Activated T-cell treated with anti-CD3 and anti-CD28 coated beads, Interleukin-2, amount 50 U/mL, for 1 hour (primary cell): ENCODE data around the gene HINT3.
"Not testable (repeated sequence)": the region's sequence is repeated elsewhere in the genome, so short reads cannot be mapped to it uniquely, and the experiment has no call there.

Experiments used
- DNase-seq: peaks from one replicate; pipeline ENCODE4 v3.0.0-alpha.2; 2020

HINT3 gene

DNA sequence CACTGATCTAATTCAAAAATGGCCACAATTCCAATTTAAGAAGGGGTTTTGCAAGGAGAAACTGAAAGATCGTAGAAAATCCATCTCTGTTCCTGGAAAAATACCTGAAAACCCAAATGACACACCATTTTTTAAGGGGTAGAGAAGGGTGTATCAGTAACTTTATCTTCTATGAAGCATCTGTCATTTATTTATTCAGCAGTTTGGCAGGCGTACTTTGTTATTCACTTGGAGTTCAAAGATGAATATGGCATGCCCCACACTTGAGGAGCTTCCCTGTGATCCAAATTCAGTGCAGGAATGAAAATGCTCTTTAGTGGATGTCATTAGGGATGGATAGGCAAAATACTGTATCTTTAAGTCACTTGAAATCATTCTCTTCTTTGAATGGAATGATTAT lies 7.2 kb downstream of the HINT3 start:
- no peak for DNase-seq

DNA sequence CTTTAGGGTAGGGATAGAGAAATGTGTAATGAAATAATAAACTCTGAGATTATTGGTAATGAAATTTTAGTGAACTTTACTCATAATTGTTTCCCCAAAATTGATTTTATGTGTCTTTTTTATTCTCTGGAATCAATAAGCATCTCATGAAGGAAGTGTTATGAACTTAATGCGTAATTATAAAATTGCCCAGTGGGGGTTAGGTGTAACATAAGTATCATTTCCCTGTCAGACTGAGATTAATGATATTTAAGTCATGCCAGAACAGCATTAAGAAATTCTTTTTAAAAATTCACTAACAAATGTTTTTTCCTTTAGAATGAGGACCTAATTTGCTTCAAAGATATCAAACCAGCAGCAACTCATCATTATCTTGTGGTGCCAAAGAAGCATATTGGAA lies 10.0 kb downstream of the HINT3 start:
- DNase-seq: no peak

DNA sequence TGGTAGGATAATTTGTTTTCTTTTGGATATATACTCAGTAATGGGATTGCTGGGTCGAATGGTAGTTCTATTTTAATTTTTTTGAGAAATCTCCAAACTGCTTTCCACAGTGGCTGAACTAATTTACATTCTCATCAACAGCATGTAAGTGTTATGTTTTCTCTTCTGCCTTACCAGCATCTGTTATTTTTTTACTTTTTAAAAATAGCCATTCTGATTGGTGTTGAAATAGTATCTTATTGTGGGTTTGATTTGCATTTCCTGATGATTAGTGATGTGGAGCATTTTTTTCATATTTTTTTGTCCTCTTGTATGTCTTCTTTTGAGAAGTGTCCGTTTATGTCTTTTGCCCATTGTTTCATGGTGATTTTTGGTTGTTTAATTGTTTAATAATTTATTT lies 11.9 kb downstream of the HINT3 start:
- no peak for DNase-seq

DNA sequence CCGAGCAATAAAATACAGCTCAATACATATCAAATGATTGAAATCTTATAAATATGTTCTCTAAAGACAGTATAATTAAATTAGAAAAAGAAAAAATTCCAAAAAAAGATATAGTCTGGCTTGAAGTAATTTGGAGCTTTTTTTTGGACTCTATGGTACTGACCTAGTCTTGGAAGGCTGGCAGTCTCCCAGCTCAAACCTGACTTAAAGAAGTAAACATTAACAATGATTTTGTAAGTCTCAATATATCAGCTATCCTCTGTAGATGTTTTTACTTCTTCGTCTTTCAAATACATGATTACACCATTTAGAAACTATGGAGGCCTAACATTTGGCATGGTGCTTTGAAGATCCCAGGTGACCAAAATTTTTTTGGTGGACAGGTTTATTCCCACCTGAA lies 14.2 kb downstream of the HINT3 start:
- no peak for DNase-seq

DNA sequence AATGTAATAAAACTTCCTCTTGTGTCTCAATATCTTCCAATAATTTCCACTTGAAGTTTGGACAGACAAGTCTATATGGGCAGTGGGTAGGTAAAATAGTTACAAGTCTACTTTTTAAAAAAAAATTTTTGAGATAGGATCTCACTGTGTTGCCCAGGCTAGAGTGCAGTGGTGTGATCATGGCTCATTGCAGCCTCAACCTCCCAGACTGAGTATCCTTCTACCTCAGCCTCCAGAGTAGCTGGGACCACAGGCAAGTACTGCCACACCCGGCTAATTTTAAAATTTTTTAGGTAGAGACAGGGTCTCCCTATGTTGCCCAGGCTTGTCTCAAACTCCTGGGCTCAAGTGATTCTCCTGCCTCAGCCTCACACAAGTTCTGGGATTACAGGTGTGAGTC lies 15.9 kb downstream of the HINT3 start:
- DNase-seq: not testable (repeated sequence)

DNA sequence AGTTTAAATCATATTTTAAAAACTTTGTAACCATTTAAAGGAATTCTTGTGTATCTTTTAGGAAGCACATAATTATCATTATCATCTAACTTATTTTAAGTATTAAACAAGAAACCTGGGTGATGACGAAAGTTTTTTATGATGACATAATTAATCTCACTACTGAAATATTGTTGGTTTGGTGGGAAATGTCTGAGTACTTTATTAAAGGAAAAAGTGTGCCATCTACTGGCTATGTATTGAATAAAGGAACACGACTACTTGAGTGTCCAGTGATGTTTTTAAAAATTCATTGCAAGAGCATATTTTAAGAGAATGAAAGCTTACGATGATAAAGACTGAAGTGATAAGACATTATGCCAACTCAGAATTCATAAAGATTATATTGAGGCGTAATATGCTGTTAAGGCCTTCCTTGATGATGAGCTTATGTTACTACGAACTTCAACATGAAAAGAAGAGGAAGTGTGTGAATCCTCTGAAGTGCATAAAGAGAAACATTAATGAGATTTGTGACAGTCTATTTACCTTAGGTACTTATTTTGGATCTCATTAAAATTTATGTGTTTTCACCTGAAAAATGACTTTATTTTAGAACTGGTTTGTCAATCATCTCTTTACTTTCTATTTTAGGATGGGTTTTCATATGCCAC lies 17.8 kb downstream of the HINT3 start:
- no peak for DNase-seq

DNA sequence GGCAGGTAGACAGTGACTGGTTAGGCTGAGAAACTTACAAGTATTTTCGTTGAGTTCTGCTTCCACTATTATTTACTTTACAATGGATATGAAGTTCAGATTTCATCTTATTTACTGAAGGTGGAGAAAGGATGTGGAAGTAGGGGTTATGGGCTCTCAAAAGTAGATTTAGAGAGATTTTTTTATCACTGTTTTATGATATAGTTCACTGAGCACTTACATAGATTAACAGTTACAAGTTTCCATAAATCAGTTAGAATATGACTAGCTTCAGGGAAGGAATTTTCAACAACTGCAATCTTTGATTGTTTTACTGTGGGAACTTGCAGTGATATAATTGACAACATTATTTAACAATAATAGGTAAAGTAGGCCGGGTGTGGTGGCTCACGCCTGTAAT lies 22.5 kb downstream of the HINT3 start:
- DNase-seq: no peak

DNA sequence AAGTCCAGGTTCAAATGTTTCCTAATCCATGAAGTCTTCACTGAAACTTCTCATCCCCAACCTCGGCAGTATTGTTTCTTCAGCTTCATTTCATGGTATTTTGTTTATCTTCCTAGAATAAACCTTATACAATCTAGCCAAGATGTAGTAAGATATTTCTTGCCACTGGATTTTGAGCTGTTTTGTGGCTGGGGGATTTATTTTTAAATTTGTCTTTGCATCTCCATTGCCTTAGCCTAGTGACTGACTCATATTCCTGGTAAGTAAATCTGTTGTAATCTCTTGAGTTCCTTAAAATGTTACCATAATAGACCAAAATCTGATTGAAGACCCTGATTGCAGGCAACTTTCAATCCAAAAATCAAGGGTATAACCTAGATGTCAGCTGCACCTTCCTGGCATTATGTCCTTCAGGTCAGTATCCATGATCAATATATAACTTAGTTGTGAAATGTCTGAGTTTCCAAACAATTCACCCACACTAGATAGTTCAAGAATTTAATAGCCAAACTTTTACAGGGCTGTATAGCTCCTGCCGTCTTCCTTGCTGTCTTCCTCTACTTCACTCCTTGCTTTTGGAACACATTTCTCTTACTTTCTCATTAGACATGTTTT lies 25.1 kb downstream of the HINT3 start:
- no peak for DNase-seq

DNA sequence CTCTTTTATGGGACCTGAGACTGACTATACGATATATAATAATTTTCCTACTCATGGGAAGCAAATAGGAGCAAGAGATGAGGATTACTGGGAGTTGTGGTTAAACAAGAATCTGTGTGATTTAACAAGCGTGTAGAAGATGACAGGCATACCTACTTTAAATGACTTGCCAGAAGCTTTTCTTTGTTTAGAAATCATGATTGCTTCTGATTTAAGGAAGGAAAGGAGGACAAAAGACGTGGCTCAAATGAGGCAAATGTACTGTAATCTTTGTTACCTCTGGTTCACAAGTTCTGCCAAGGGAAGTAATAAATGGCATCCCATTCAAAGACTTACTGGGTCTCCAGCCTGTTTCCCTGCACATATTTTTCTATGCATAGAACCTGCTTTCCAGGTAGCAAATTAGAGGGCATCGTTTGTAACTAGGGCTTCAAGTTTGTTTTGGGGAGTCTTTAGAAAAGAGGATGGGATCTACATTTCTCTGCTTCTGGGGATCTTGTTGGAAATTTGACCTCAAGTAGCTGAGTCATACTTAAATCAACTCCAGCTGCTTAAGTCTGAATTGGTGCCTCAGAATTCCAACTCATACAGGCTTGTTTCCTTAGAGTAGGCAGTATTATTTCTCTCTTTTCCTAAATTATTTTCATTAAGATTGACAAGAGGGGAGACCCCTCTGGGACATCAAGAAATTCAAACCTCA lies 26.8 kb downstream of the HINT3 start:
- DNase-seq: no peak

DNA sequence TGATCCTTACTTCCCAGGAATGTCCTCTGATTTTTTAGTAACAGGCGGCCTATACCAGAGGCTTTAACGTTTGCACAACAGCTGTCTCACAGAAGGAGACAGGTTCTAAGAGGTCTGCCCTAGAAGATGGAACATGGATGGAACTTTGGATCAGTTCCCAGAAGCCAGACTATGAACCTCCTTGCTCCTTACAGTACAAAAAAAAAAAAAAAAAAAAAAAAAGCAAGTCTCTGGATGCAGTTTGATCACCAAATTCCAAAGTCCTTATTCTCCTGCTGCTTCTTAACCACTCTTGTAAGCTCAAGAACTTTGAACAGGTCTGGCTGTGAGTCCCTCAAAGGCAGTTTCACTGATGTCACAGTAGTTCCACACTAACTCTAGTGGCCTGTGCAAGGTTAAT lies 27.7 kb downstream of the HINT3 start:
- no peak for DNase-seq

DNA sequence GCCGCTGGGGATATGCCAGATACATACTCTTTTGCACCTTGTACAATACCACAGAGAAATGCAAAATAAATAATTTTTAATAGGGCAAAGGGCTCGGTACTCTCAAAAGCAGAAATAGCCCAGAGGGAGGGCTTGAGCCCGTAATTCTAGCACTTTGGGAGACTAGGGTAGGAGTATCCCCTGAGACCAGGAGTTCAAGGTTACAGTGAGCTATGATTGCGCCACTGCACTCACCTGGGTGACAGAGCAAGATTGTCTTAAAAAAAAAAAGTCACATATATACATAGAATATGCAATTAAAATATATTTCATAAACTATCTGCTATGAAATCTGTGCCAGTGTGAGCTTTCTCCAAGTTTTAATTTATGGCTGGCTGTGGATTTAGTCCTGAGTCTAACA lies 29.0 kb downstream of the HINT3 start:
- DNase-seq: no peak

DNA sequence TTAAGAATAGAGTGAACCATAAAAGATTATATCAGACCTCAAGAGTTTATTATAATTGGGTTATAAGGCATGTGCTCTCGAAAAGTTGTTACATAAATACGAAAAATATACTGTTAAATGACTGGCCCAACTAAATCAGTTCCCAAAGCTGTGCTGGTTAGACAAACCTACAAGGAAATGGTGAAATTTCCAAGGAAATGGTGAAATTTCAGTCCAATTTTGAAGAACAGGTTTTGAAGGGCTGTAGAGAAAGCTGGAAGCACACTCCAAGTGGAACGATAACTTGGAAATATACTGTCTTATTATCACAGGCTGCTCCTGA lies 29.4 kb downstream of the HINT3 start:
- no peak for DNase-seq

DNA sequence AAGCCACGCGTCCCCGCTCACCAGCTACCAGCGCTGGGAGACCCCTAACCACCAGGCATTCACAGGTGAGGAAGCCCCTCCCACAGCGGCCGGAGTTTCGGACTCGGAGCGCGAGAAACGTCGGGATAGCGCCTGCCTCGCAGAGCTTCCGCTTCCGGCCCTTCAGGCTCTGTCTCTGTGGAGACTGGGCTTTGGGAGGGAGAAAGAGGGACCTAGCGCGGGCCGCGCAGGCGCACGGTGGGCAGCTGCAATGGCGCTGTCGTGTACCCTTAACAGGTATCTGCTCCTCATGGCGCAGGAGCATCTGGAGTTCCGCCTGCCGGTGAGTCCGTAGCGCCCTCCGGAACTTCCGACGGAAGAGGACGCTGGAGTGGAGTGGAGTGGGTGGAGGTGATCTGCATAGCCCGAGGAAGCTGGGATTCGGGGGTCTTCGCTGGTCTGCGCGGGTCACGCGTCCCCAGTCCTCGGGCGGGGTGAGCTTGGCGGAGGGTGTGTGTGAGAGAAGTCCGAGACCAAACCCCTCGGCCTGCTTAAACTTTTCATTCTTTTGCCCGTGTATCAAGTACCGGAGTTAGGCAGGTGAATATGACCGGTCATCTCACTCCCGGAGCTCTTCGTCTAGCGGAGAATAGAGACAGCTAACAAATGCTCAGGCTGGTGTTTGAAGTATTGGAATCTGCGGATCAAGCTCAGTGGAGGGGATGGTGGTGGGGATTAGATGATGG lies 29.9 kb downstream of the HINT3 start, which contains the start of gene TRMT11:
Gene TRMT11 (plus strand): TSS at position 240 of the 725 bp plus-strand sequence. CDS start 11 bp downstream, at position 251.
- DNase-seq: peak; percentile 80

DNA sequence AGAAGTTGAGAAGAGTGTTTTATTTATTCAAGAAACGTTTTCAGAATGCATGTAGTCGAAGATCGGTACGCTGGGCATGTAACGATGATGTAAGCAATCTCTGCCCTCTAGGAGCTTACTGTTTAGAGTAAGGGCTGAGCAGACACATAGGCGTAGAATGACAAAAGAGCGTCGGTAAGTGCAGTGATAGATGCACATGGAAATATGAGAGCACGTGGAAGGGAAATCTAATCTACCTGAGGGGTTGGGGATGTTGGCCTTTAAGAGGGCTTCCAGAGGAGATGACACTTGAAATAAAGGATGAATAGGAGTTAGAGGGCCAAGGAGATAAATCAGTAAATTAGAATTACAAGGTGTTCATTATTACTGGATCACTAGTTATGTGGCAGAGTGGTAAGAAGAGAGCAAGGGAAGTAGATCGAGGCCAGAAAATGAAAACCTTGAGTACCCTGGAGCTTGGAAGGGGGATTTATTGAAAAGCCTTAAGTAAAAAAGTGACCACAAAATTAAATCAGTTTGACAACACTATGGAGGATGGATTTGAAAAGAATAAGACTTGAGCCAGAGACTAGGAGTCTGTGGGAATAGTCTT lies 30.6 kb downstream of the HINT3 start:
- no peak for DNase-seq

DNA sequence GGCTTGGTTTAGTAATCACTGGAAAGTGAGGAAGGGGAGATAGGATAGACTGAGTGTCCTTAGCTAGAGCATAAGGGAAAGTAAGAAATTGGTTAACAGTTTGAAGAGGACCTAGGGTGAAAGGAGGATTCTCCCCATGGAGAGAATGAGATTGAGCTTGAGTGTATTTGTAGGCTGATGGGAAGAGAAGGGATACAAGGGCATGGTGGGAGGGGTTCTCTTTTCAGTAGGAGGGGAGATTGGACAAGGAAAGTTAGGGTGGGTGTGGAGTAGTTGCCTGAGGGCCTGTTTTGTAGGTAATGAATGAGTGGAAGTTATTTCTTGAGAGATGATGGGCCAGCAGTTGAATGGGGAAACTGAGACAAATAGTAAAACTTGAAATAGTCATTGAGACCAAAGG lies 31.7 kb downstream of the HINT3 start:
- no peak for DNase-seq

DNA sequence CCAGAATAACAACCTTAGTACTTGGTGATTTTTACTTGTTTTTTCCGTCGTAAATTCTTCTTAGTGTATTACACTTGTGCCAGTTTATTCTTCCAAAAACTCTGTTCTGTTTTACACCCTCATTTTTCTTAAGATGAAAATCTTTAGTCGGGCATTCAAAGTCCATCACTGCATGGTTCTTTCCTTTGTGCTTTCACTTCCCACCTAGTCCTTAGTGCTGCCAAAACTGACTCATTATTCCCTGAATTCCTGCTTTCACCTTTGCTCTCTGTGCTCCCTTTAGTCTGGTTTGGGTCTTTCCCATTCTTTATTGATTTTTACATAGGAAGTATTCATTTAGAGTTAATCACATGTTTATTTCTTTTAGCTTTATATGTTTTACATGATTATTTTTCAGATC lies 33.1 kb downstream of the HINT3 start:
- DNase-seq: no peak

DNA sequence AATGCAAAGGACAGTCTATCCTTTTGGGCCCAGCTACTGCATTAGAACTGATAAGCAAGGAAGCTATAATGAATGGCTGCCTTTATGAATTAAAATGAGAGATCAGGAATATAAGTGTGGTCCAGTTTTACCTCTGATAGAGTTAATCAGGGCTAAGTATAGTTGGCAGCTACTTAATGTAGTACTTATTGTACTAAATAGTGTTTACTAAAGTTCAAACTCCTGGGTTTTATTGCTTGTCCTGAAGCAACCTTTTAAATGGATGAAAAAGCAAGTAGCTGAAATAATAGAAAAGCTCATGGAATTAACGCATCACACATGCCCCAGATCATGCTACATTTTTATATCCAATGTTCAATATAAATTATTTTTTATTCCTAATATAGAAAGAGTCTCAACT lies 35.1 kb downstream of the HINT3 start:
- no peak for DNase-seq

DNA sequence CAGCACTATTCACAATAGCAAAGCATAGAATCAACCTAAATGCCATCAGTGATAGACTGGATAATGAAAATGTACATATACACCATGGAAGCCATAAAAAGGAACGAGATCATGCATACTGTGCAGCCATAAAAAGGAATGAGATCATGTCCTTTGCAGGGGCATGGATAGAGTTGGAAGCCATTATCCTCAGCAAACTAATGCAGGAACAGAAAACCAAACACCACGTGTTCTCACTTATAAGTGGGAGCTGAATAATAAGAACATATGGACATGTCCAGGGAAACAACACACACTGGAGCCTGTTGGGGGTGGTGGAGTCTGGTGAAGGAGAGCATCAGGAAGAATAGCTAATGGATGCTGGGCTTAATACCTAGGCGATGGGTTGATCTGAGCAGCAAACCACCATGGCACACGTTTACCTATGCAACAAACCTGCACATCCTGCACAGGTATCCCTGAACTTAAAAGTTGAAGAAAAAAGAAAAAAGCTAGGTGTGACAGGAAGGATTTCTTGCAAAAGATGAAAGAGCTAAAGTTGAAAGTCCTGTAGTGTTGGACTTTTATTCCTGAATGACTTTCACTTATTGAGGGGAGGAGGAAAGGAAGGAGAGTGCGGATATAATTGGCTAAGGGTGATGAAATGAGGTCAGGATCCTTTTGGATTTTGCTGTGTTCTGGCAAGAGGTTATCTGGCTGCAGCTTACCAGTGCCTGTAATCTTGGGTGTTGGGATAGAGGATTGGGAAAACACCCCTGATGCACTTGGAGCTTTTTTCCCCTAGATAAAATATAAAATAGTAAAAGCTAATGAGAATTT lies 38.3 kb downstream of the HINT3 start:
- no peak for DNase-seq

DNA sequence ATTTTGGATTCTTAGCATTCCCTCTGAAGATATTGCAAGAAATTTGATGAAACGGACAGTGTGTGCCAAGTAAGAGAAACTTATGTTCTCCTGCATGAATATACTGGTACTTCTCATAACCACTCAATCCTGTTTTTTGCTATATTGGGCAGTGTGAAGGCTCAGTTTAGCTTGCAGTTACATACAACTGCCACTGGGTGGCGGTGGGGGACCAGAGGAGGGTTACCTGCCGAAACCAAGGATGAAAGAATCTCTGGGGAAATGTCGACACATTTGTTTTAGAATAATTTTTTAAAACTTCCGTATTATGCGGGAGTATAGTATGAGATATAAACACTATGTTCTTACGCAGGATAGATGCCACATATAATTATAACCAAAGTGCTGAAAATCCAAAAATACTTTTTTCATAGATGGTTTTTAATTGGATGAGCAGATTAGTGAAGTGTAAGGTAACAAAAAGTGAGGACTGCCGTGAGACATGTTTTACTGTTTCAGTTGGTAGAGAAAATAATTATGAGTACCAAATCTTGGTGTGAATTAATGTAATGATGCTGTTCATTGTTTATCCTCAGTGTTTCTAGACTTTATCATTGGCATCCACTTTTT lies 39.5 kb downstream of the HINT3 start:
- DNase-seq: peak; percentile 74

DNA sequence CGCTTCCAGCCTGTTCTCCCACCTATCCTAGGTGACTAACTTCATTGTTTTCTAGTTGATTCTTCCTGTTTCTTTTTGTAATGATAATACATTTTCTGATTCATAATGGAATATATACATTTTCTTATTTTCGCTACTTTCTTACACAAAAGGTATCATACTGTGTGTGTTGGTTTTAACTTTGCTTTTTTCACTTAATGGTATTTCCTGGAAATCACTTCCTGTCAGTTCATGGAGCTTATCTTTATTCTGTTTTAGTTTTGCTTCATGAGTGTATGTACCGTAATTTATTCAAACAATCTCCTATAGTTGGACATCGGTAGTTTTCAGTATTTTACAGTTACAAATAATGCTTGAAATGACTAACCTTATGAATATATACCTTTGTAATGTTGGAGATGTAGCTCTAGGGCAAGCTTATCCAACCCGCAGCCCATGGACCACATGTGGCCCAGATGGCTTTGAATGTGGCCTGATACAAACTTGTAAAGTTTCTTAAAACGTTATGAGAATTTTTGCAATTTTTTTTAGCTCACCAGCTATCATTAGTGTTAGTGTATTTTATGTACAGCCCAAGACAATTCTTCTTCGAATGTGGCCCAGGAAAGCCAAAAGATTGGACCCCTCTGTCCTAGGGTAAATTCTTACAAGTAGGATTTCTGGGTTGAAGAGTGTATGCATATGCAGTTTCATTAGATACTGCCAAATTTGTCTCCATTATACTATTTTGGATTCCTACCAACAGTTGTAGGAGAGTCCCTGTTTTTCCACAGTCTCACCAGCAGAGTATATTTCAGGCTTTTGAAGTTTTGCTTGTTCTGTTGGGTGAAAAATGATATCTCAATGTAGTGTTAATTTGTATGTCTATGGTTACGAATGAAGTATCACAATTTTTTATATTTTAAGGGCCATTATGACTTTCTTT lies 46.4 kb downstream of the HINT3 start:
- no peak for DNase-seq

DNA sequence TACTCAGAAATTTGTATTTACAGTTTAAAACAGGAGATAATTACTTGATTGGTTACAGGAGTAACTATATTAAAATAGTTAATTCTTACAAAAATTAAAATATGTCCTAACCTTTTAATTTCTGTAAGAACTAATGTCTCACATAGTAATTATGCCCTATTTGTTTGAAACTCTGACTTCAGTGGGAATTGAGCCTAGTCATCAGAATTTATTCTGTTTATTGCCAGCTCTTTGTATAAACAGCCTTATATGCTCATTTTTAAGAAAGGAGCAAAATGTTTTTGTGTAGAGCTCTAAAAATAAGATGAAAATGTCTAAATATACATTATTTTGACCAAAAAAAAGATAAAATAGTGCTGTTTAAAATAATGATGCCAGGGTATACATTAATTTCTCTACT lies 51.2 kb downstream of the HINT3 start:
- no peak for DNase-seq
